Measurements from ENCODE around the gene ELMOD3.
A peak's percentile ranks its signal among the peaks of the same experiment; 100 is the strongest.
"Not testable (repeated sequence)": the region's sequence is repeated elsewhere in the genome, so short reads cannot be mapped to it uniquely, and the experiment has no call there.

ELMOD3 gene

DNA sequence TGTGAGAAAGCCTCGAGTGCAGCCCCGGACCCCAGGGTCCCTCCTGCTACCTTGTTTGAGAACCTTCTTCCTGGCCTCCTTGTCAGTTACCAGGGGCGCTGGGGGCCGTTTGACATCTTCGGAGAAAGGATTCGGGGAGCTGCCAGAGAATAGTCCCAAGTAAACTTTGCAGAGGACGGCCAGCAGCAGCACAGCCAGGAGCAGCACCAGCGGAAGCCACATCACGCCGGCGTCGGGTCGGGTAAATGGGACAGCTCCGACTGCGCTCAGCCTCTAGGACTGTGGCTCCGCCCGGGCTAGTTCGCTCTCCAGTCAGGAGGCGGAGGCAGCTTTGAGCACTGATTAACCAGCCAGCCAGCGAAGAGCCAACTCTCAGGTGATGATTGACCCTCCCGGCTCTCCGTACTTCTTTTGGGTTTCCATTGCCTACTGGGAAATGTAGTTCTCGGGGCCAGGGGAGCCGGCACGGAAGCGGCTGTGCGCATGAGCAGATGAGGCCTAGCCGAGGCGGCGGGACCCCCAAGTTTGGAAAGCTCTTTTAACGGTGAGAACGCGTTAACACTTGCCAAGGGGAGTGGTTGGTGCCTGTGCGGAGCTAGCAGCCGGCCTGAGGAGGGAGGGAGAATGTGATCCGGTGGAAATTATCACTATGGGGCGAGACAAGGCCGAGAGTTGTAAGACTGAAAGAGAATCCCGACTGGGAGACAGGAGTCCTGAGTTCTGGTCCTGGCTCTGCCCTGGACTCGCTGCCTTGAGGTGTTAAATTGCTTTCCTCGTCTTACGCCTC lies at the start of gene ELMOD3, which contains the start of gene RETSAT:
TSS of gene ELMOD3 (plus strand) at position 484 of the 787 bp plus-strand sequence. CDS start 2,430 bp downstream, outside the sequence.
TSS of gene RETSAT (minus strand) at position 243 of the 787 bp plus-strand sequence. CDS start at position 222, 21 bp downstream.
- peak; percentile 91 to 96 for DNase-seq (ENCODE audit: low read depth in 2 of 2)

GRCh38 chr2:85307527-85307897 lies 47.1 kb upstream of the ELMOD3 start:
- DNase-seq (ENCODE audit: low read depth in 2 of 2), result no peak

DNA sequence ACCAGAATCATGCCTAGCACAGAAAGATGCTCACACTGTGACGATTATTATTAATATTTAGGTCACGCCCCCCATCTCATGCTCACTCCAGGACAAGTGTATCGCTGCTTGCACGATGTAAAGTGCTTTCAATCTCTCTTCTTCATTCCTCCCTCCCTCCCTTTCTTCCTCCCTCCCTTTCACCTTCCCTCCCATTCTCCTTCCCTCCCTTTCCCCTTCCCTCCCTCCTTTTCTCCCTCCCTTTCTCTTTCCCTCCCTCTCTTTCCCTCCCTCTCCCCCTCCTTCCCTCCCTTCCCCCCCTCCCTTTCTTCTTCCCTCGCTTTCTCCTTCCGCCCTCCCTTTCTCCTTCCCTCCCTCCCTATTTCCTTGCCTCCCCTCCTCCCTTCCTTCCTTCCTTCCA lies 46.4 kb upstream of the ELMOD3 start:
- DNase-seq (ENCODE audit: low read depth in 2 of 2), result no peak

GRCh38 chr2:85308896-85309555 lies 45.5 kb upstream of the ELMOD3 start:
- DNase-seq (ENCODE audit: low read depth in 2 of 2), result no peak

- no peak for DNase-seq (ENCODE audit: low read depth in 2 of 2)
These were observed 44.8 kb upstream of the ELMOD3 start for GRCh38 chr2:85309699-85310321.

DNA sequence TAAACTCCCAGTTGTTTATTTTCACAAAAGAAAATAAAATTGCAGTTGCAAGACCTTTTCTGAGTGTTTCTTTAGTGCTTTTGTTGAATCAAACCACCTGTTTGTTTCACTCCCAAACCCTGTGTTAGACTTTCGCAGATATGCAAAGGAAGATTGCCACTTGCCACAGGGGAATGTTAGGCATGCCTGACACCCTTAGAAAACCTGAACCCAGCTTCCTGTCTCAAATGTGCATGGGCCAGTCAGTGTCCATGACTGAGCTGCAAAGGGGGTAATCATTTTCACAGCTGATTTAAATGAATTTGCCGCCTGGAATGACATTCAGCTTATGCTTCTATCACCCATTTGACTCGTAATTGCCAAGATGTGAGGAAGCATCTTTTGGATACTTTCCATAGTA lies 44.2 kb upstream of the ELMOD3 start:
- DNase-seq (ENCODE audit: low read depth in 2 of 2), result no peak

- no peak for DNase-seq (ENCODE audit: low read depth in 2 of 2)
These were observed 42.2 kb upstream of the ELMOD3 start for GRCh38 chr2:85312404-85312803.

DNA sequence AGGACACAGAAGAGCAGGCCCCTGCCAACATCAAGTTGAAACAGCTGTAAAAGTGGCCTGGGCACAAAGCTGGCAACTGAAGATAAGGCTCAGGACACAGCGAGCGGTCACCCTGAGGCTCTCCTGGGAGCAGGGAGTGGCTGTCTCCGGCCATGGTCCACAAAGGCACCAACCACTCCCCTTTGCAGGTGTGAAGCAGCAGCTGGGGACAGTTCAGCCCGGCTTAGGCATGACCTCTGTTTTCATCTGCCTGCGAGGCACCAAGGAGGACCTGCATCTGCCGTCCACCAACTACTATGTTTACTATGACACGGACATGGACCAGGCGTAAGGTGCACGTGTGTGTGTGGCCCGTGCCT lies 39.7 kb upstream of the ELMOD3 start:
- DNase-seq (ENCODE audit: low read depth in 2 of 2), result no peak

GRCh38 chr2:85315921-85316320 lies 38.6 kb upstream of the ELMOD3 start:
- DNase-seq (ENCODE audit: low read depth in 2 of 2), result not testable (repeated sequence)

- no peak for DNase-seq (ENCODE audit: low read depth in 2 of 2)
These were observed 36.1 kb upstream of the ELMOD3 start for GRCh38 chr2:85318222-85319074.

DNA sequence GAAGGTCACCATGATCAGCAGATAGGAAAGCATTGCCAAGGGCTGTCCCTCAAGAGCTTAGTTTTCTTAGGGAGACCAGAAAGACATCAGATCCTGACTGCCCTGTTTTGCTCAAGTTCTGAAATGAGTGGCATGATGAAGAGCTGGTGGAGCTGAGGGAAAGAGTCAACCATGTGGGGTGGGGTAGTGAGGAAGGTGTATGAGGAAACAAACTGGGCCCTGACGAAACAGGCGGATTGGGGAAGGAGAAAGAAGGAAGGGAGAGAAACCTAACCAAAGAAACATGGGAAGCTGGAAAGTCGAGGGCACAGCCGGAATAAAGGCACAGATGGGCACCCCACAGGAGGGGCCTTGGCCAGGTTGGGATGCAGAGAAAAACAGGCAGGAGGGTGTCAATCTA lies 34.8 kb upstream of the ELMOD3 start:
- no peak for DNase-seq (ENCODE audit: low read depth in 2 of 2)

GRCh38 chr2:85323351-85323987 lies 31.1 kb upstream of the ELMOD3 start:
- no peak for DNase-seq (ENCODE audit: low read depth in 2 of 2)

DNA sequence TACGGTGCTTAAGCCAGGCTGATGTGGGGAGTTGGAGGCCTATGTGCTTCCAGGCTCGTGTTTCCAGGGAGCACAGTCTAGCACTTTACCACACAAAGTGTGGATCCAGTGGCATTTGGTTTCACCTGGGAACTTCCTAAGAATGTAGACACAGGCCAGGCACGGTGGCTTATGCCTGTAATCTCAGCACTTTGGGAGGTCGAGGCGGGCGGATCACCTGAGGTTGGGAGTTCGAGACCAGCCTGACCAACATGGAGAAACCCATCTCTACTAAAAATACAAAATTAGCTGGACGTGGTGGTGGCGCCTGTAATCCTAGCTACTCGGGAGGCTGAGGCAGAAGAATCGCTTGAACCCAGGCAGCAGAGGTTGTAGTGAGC lies 30.6 kb upstream of the ELMOD3 start:
- not testable (repeated sequence) for DNase-seq (ENCODE audit: low read depth in 2 of 2)

- DNase-seq (ENCODE audit: low read depth in 2 of 2), result no peak
These were observed 29.7 kb upstream of the ELMOD3 start for GRCh38 chr2:85324639-85325465.

DNA sequence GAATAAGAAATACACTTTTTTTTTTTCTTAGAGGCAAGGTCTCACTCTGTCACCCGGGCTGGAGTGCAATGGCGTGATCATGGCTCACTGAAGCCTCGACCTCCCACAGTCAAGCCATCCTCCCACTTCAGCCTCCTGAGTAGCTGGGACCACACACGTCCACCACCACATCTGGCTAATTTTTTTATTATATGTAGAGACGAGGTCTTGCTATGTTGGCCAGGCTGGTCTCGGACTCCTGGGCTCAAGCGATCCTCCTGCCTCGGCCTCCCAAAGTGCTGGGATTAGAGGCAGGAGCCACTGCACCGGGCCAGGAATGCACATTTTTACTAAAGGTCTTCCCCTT lies 29.1 kb upstream of the ELMOD3 start:
- no peak for DNase-seq (ENCODE audit: low read depth in 2 of 2)

GRCh38 chr2:85326406-85327159 lies 28.0 kb upstream of the ELMOD3 start:
- no peak for DNase-seq (ENCODE audit: low read depth in 2 of 2)

DNA sequence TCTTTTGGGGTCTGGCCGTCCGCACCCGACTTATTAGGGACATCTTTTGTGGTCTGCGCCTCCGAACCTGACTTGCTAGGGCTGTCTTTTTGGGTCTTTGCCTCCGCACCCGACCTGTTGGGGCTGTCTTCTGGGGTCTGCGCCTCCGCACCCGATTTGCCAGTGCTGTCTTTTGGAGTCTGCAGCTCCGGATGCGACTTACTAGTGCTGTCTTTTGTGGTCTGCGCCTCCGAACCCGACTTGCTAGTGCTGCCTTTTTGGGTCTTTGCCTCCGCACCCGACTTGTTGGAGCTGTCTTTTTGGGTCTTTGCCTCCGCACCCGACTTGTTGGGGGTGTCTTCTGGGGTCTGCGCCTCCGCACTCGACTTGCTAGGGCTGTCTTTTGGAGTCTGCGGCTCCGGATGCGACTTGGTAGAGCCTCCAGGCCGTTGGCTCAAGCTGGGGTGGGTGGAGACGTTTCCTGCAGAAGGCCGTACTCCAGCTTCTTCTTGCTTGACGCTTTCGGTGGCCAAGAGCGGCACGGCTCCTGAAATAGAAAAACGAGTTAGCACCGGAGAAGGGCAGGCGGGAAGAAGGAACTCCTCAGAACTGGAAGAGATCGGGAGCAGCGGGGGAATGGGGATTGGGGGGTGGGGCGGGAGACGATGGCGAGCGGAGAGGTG lies 27.3 kb upstream of the ELMOD3 start:
- peak in 1 of 2 donors; percentile 33 for DNase-seq (ENCODE audit: low read depth in 2 of 2)

DNA sequence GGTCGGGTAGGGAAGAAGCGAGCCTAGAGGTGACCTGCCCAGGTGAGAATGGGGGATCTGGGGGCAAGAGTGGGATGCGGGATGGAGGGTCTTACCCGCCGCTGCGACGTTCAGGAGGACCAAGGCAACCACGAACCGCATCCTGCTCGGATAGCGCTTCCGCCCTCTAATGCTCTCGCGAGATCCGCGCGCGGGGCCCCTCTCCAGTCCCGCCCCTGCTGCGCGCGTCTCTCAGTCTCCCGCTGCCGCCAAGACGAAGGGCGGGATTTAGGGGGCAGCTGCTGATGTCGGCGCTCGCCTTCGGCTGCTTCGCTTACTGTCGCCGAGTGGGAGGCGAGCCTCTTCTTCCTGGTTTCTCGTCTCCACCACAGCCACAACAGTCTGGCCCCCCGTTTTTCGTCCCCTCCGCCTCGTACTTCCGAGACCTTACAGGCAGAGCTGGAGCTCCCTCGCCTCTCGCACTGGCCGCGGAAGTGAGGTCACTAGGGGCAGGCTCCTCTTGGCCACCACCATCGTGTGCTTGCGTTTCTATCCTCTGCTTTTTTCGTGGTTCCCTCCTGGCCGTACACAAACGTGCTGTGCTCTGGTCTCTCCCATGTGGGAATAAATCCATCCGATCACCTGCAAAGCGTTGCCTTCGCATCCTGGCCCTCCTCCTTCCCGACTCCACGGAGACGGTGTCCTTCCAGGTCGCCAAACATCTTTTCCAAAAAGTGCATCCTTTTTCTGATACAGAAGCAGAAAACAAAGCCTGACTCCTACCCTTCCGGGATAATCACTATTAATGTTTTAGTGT lies 26.5 kb upstream of the ELMOD3 start, which contains the start of gene TGOLN2:
TSS of gene TGOLN2 (minus strand) at position 168 of the 796 bp plus-strand sequence. CDS start at position 141, 27 bp downstream.
- peak; percentile 84 to 93 for DNase-seq (ENCODE audit: low read depth in 2 of 2)
